Measurements from ENCODE around the gene KLF18. TPM values are rescaled to one million over a fixed set of nuclear protein-coding genes. Genes with fewer than 3 reads are reported as not detected.

The KLF18 gene
- 0.05 TPM in 1 of 5 replicates, not detected in the others for total RNA-seq (2022; extraction: Qiagen RNA extraction; ENCODE audit: low read depth)

DNA sequence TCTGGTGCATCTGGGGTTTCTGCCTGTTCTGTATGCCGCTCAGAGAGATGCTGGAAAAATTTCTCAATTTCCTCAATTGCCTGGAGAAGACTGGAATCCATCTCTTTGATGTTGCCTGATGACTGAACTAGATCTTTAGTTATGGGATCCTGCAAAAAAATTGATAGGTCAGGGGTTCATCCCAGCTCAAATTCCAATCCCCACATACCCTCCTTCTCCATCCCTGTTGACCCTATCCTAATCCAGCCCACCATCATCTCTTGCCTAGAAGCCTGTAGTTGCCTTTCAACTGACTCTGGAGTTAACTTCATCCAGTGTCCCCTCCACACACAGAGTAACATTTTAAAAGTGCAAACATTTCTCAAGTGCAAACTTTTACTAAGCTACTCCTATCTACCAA is at the start of gene KLF18:
TSS of gene KLF18 (minus strand) at position 101 of the 400 bp plus-strand sequence. CDS start at position 101, 0 bp downstream.

GRCh38 chr1:44118682-44119081 is 22.7 kb downstream of the KLF18 start, which contains the start of gene KLF17:
TSS of gene KLF17 (plus strand) at chr1:44118821. CDS start at chr1:44118908, 87 bp downstream.

Other genes with a start within 250 kb of the KLF18 start
- gene ARTN, start 207.8 kb downstream of the KLF18 start, total RNA-seq (2022; extraction: Qiagen RNA extraction; ENCODE audit: low read depth): 0.08 to 0.52 TPM (median 0.30 TPM) in 4 of 5 replicates, not detected in the other
- 10.5 to 17.5 TPM (median 17.0 TPM) in 5 replicates for gene IPO13, start 194.7 kb downstream of the KLF18 start, total RNA-seq (2022; extraction: Qiagen RNA extraction; ENCODE audit: low read depth)
- gene DPH2, start 171.6 kb downstream of the KLF18 start, total RNA-seq (2022; extraction: Qiagen RNA extraction; ENCODE audit: low read depth): 31.3 to 44.9 TPM (median 37.6 TPM) in 5 replicates
- 69.1 to 161 TPM (median 145 TPM) in 5 replicates for gene ATP6V0B, start 166.7 kb downstream of the KLF18 start, total RNA-seq (2022; extraction: Qiagen RNA extraction; ENCODE audit: low read depth)
- gene B4GALT2, start 162.4 kb downstream of the KLF18 start, total RNA-seq (2022; extraction: Qiagen RNA extraction; ENCODE audit: low read depth): 38.5 to 80.4 TPM (median 67.6 TPM) in 5 replicates
- gene CCDC24, start 150.0 kb downstream of the KLF18 start, total RNA-seq (2022; extraction: Qiagen RNA extraction; ENCODE audit: low read depth): 6.3 to 9.9 TPM (median 7.6 TPM) in 5 replicates
- 9.0 to 21.2 TPM (median 16.9 TPM) in 5 replicates for gene SLC6A9, start 110.2 kb downstream of the KLF18 start, total RNA-seq (2022; extraction: Qiagen RNA extraction; ENCODE audit: low read depth)
- gene KLF17, start 22.8 kb downstream of the KLF18 start, total RNA-seq (2022; extraction: Qiagen RNA extraction; ENCODE audit: low read depth): 0.27 to 0.62 TPM (median 0.52 TPM) in 5 replicates
- 19.2 to 21.9 TPM (median 20.3 TPM) in 5 replicates for gene DMAP1, start 71.8 kb upstream of the KLF18 start, total RNA-seq (2022; extraction: Qiagen RNA extraction; ENCODE audit: low read depth)
- gene ERI3, start 213.6 kb upstream of the KLF18 start, total RNA-seq (2022; extraction: Qiagen RNA extraction; ENCODE audit: low read depth): 41.9 to 63.5 TPM (median 60.5 TPM) in 5 replicates